Measurements from ENCODE around the gene STX11. TPM values are rescaled to one million over a fixed set of nuclear protein-coding genes. Genes with fewer than 3 reads are reported as not detected.
"Not testable (repeated sequence)": the region's sequence is repeated elsewhere in the genome, so short reads cannot be mapped to it uniquely, and the experiment has no call there.

STX11 gene
- polyA plus RNA-seq, 1 donor from 2014 or later: not detected

GRCh38 chr6:144179828-144180227, 29.5 kb downstream of the STX11 start:
- Histone ChIP-seq H2AFZ (ENCODE audit: low read depth, low read length) (no peak overlapping the region), H3F3A (ENCODE audit: insufficient read depth, low read length, poor library complexity, severe bottlenecking) (no peaks in the 10 kb centered on the region), H3K9me3 (ENCODE audit: low read length) (no peaks in the 10 kb centered on the region), H3K27me3 (ENCODE audit: insufficient read depth, low read depth, low read length) (no peaks in the 10 kb centered on the region), H4K20me1 (ENCODE audit: insufficient read depth) (no peaks in the 10 kb centered on the region), H3K9ac (ENCODE audit: low read length) (no peak overlapping the region), H3K4me3 (ENCODE audit: low read length) (no peak overlapping the region), H3K36me3 (ENCODE audit: insufficient read depth, low read length) (no peaks in the 10 kb centered on the region), H3K9me2 (ENCODE audit: insufficient read depth, low read length) (no peaks in the 10 kb centered on the region), H3K79me2 (replicated peaks; ENCODE audit: insufficient read depth, low read length) (no peaks in the 10 kb centered on the region), H3K27ac (ENCODE audit: low read length) (no peak overlapping the region), H3K4me2 (ENCODE audit: low read length) (no peak overlapping the region)
- TF ChIP-seq MXI1 (conservative IDR thresholded peaks at IDR 0.05; ENCODE audit: poor library complexity, severe bottlenecking) (no peak), EZH2 (IDR thresholded peaks at IDR 0.05; ENCODE audit: borderline replicate concordance, insufficient read depth, low read length, poor library complexity, severe bottlenecking) (no peak), REST (IDR thresholded peaks at IDR 0.05; ENCODE audit: borderline replicate concordance) (no peak), POLR2AphosphoS5 (IDR thresholded peaks at IDR 0.05) (no peak), CTCF (IDR thresholded peaks at IDR 0.05; ENCODE audit: poor library complexity, severe bottlenecking) (no peak), SMC3 (conservative IDR thresholded peaks at IDR 0.05; ENCODE audit: poor library complexity) (no peak), EP300 (conservative IDR thresholded peaks at IDR 0.05; ENCODE audit: poor library complexity, severe bottlenecking) (no peak)

- H4K20me1 ChIP-seq (ENCODE audit: insufficient read depth); H2AFZ ChIP-seq (ENCODE audit: low read depth, low read length); H3K79me2 ChIP-seq (replicated peaks; ENCODE audit: insufficient read depth, low read length); H3K36me3 ChIP-seq (ENCODE audit: insufficient read depth, low read length); H3K9me3 ChIP-seq (ENCODE audit: low read length); H3K9me2 ChIP-seq (ENCODE audit: insufficient read depth, low read length); H3K27me3 ChIP-seq (ENCODE audit: insufficient read depth, low read depth, low read length); H3F3A ChIP-seq (ENCODE audit: insufficient read depth, low read length, poor library complexity, severe bottlenecking); H3K27ac ChIP-seq (ENCODE audit: low read length); H3K4me2 ChIP-seq (ENCODE audit: low read length); H3K4me3 ChIP-seq (ENCODE audit: low read length); H3K9ac ChIP-seq (ENCODE audit: low read length): not testable (repeated sequence)
Observed at GRCh38 chr6:144180354-144180753, 30.0 kb downstream of the STX11 start.

GRCh38 chr6:144181639-144182038, 31.3 kb downstream of the STX11 start:
- Histone ChIP-seq H3F3A (ENCODE audit: insufficient read depth, low read length, poor library complexity, severe bottlenecking) (no peaks in the 10 kb centered on the region), H4K20me1 (ENCODE audit: insufficient read depth) (no peaks in the 10 kb centered on the region), H3K27me3 (ENCODE audit: insufficient read depth, low read depth, low read length) (no peaks in the 10 kb centered on the region), H3K9ac (ENCODE audit: low read length) (no peak overlapping the region), H3K9me2 (ENCODE audit: insufficient read depth, low read length) (no peaks in the 10 kb centered on the region), H3K79me2 (replicated peaks; ENCODE audit: insufficient read depth, low read length) (no peaks in the 10 kb centered on the region), H3K9me3 (ENCODE audit: low read length) (no peaks in the 10 kb centered on the region), H3K27ac (ENCODE audit: low read length) (no peak overlapping the region), H2AFZ (ENCODE audit: low read depth, low read length) (no peak overlapping the region), H3K4me2 (ENCODE audit: low read length) (no peak overlapping the region), H3K4me3 (ENCODE audit: low read length) (no peak overlapping the region), H3K36me3 (ENCODE audit: insufficient read depth, low read length) (no peaks in the 10 kb centered on the region)
- TF ChIP-seq REST (IDR thresholded peaks at IDR 0.05; ENCODE audit: borderline replicate concordance) (no peak), SMC3 (conservative IDR thresholded peaks at IDR 0.05; ENCODE audit: poor library complexity) (no peak), EP300 (conservative IDR thresholded peaks at IDR 0.05; ENCODE audit: poor library complexity, severe bottlenecking) (no peak), EZH2 (IDR thresholded peaks at IDR 0.05; ENCODE audit: borderline replicate concordance, insufficient read depth, low read length, poor library complexity, severe bottlenecking) (no peak), POLR2AphosphoS5 (IDR thresholded peaks at IDR 0.05) (no peak), TAF1 (IDR thresholded peaks at IDR 0.05; ENCODE audit: low read depth) (no peak), RAD21 (conservative IDR thresholded peaks at IDR 0.05) (no peak), CTCF (IDR thresholded peaks at IDR 0.05; ENCODE audit: poor library complexity, severe bottlenecking) (no peak), MXI1 (conservative IDR thresholded peaks at IDR 0.05; ENCODE audit: poor library complexity, severe bottlenecking) (no peak)

Data from neural cell (in vitro differentiated cells).